Progenitor cell of endocrine pancreas (in vitro differentiated cells): ENCODE results near the gene GMDS. TPM values are rescaled to one million over a fixed set of nuclear protein-coding genes. Genes with fewer than 3 reads are reported as not detected.

Experiments used
- DNase-seq: peaks from one replicate; pipeline ENCODE4 v3.0.0; 2021; ENCODE audit warnings: low spot score; ENCODE audit not compliant: unreplicated experiment
- H3K27ac Mint-ChIP-seq: 2 replicates; pipeline ENCODE4 v1.8.0; 2021; ENCODE audit warnings: mild to moderate bottlenecking, moderate library complexity, mixed read lengths
- H3K27me3 Mint-ChIP-seq: 2 replicates; pipeline ENCODE4 v1.8.0; 2021; ENCODE audit warnings: mixed read lengths
- H3K36me3 Mint-ChIP-seq: 2 replicates; pipeline ENCODE4 v1.8.0; 2022; ENCODE audit warnings: mixed read lengths; ENCODE audit not compliant: insufficient read depth
- H3K4me1 Mint-ChIP-seq: 2 replicates; pipeline ENCODE4 v1.8.0; 2021; ENCODE audit warnings: low read depth, mixed read lengths
- H3K4me3 Mint-ChIP-seq: 2 replicates; pipeline ENCODE4 v1.8.0; 2021; ENCODE audit warnings: low read depth, mild to moderate bottlenecking, moderate library complexity, mixed read lengths
- H3K9me3 Mint-ChIP-seq: 2 replicates; pipeline ENCODE4 v1.8.0; 2021; ENCODE audit warnings: low read depth, mixed read lengths
- total RNA-seq: library from RNA; stranded (reverse); gene quantifications from 2 replicates; pipeline ENCODE4 v1.2.1, GENCODE V29; 2021
- TF ChIP-seq, protein P1 (sequence below): fragments of 200-600 bp; sonication (generic); IDR thresholded peaks from one replicate; pipeline ENCODE4 v1.5.0; 2021; ENCODE audit warnings: antibody characterized with exemption, mild to moderate bottlenecking; ENCODE audit not compliant: unreplicated experiment

GMDS gene
- total RNA-seq, 1 donor from 2014 or later: 17.2 TPM

DNA sequence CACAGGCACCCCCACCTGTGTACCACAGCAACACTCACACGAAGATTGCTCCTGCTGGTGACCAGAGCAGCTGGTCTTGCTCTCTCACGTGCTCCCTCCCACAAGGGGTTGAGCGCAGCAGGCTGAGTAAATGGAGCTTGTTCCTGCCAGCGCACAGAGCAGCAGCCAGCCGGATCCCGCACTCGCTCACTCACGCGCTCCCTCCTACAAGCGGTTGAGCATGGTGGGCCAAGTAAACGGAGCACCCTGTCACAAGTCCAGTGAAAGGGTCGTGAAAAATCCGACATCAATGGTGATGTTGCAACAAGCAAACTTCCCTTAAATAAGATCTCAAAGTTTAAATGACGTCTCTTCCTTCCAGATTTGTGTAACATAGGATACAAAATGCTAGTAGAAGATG, 322.0 kb downstream of the GMDS start:
- Mint-ChIP-seq H3K27ac (no peak overlapping the region), H3K4me3 (no peak overlapping the region), H3K27me3 (no peaks in the 10 kb centered on the region), H3K9me3 (no peaks in the 10 kb centered on the region), H3K4me1 (peaks cover 3% of the 10 kb centered on the region), H3K36me3 (no peaks in the 10 kb centered on the region)
- DNase-seq: no peak
- TF ChIP-seq, protein P1, sequence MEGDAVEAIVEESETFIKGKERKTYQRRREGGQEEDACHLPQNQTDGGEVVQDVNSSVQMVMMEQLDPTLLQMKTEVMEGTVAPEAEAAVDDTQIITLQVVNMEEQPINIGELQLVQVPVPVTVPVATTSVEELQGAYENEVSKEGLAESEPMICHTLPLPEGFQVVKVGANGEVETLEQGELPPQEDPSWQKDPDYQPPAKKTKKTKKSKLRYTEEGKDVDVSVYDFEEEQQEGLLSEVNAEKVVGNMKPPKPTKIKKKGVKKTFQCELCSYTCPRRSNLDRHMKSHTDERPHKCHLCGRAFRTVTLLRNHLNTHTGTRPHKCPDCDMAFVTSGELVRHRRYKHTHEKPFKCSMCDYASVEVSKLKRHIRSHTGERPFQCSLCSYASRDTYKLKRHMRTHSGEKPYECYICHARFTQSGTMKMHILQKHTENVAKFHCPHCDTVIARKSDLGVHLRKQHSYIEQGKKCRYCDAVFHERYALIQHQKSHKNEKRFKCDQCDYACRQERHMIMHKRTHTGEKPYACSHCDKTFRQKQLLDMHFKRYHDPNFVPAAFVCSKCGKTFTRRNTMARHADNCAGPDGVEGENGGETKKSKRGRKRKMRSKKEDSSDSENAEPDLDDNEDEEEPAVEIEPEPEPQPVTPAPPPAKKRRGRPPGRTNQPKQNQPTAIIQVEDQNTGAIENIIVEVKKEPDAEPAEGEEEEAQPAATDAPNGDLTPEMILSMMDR: no peak

DNA sequence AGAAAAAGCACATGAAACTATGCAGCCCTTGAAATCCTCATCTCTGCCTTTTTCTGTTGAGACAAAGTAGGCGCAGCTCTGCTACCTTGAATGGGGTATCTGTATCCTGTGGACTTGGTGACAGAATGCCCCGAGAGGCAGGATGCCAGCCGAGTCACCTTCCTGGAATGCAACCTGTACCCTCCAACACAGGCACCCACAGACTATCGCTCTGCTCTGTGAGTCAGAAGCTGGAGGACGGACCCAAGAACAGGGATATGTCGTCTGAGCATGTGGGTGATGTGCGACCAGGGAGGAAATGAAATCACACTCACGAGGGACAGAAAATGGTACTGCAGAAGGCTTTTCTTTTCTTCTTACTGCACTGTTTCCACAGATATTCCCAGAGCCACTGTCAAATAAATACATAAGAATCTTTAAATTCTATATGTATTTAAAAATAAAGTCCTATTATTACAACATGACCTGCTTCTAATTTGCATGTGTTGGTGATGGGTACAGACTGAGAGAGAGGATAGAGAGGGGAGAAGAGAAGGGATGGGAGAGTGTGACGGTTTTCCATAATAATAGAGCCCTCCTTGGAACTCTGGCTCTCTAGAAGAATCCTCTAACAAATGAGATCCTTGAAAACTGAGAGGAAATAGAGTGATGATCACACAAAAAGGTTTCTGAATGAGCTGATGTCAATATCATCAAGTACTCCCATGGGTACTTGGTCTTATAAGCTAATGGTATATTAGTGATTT, 327.6 kb downstream of the GMDS start:
- H3K27me3 Mint-ChIP-seq: no peaks in the 10 kb centered on the region
- TF ChIP-seq, protein P1: no peak
- H3K36me3 Mint-ChIP-seq: no peaks in the 10 kb centered on the region
- no peak overlapping the region for H3K4me3 Mint-ChIP-seq
- H3K9me3 Mint-ChIP-seq: no peaks in the 10 kb centered on the region
- peaks cover 3% of the 10 kb centered on the region for H3K4me1 Mint-ChIP-seq
- DNase-seq: no peak
- H3K27ac Mint-ChIP-seq: no peak overlapping the region

DNA sequence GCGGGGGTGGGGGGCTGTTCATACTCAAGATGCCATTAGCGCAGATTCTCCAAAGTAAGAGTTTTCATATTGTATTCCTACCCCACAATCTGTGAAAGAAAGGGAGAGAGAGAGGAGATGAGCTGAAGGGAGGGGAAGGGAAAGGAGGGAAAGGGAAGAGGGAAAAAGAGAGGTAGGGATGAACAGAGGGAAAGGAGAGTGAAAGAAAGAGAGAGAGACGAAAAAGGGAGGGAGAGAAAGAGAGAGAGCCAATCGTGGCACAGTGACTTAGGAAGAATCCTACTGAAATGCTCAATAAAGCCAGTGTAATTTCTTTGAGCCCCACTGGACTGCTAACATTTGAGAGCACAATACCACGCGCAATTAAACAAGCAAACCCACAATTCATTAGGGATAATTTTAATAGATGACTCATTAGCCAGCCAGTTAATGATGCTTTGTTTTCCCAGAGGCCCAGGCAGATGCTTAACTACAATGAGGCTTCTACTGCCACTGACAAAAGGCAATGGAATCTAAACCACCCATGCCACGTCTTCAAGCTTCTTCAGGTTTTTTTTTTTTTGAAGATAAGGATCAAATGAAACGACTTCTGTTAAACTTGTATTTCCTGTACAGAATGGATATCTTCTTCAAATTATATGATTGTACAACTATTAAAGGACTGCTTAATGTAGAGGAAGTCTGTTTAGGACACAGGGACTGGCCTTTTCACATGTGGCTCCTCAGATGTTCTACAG, 328.9 kb downstream of the GMDS start:
- Mint-ChIP-seq H3K36me3 (no peaks in the 10 kb centered on the region), H3K4me1 (no peaks in the 10 kb centered on the region), H3K27me3 (no peaks in the 10 kb centered on the region), H3K27ac (no peak overlapping the region), H3K9me3 (no peaks in the 10 kb centered on the region), H3K4me3 (no peak overlapping the region)
- TF ChIP-seq, protein P1: no peak
- DNase-seq: no peak

DNA sequence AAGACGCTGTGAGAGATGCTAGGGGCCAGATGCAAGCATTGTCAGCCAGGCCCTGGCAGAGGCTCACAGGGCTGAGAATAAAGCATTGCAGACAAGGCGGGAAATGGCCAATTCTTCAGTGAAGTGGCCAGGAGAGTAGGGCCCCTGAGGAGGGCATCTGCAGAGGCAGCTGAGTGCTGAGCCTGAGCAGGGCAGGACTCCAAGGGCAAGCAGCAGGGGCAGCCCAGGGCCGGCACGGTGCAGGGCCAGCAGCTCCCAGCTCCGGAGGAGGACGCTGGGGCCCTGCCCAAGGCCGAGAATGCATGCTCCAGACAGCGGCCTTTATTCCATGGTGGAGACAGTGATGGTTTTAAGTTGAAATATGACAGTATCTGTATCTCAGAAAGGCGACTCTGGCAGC, 330.2 kb downstream of the GMDS start:
- H3K4me3 Mint-ChIP-seq: no peak overlapping the region
- H3K4me1 Mint-ChIP-seq: no peaks in the 10 kb centered on the region
- TF ChIP-seq, protein P1: no peak
- DNase-seq: no peak
- no peaks in the 10 kb centered on the region for H3K9me3 Mint-ChIP-seq
- H3K36me3 Mint-ChIP-seq: no peaks in the 10 kb centered on the region
- no peak overlapping the region for H3K27ac Mint-ChIP-seq
- no peaks in the 10 kb centered on the region for H3K27me3 Mint-ChIP-seq

DNA sequence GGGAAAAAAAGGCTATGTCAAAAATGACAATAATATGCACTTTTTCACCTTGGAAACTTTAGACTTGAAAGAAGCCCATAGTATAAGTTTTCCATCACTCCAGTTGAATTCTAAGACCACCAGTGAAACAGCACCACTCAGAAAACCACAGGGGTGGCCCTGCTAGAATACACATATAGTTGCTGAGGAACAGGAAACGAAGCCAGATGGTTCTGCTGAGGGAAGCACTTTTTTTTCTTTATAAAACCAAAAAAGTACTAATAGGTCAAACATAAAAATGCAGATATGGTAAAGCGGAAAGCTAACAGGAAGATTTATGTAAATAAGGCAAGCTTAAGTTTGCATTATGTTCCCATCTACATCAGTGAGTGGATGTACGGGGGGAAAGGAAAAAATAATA, 331.8 kb downstream of the GMDS start:
- Mint-ChIP-seq H3K27ac (no peak overlapping the region), H3K36me3 (no peaks in the 10 kb centered on the region), H3K4me3 (no peak overlapping the region), H3K9me3 (no peaks in the 10 kb centered on the region), H3K4me1 (no peaks in the 10 kb centered on the region), H3K27me3 (no peaks in the 10 kb centered on the region)
- no peak for DNase-seq
- TF ChIP-seq, protein P1: no peak
